HG03442 (cell line): Measurements from ENCODE around the gene PLGRKT.
"Not testable (repeated sequence)": the region's sequence is repeated elsewhere in the genome, so short reads cannot be mapped to it uniquely, and the experiment has no call there.

Source experiments
- ATAC-seq: cut with Tn5 transposase; IDR thresholded peaks from one replicate; pipeline ENCODE4 v1.9.1; 2021; ENCODE audit warnings: mild to moderate bottlenecking, moderate library complexity; ENCODE audit not compliant: unreplicated experiment

Gene PLGRKT

GRCh38 chr9:5321601-5322000 lies 116.1 kb downstream of the PLGRKT start:
- ATAC-seq = not testable (repeated sequence)

- ATAC-seq = no peak
These were observed 116.7 kb downstream of the PLGRKT start for GRCh38 chr9:5321058-5321457.

GRCh38 chr9:5316406-5316805 lies 121.3 kb downstream of the PLGRKT start:
- ATAC-seq = not testable (repeated sequence)

- ATAC-seq = no peak
These were observed 122.4 kb downstream of the PLGRKT start for GRCh38 chr9:5315187-5315923.

GRCh38 chr9:5310851-5311250 lies 126.9 kb downstream of the PLGRKT start:
- no peak for ATAC-seq
